Measurements from ENCODE around the gene EXOC4. TPM values are rescaled to one million over a fixed set of nuclear protein-coding genes. Genes with fewer than 3 reads are reported as not detected.
"Not testable (repeated sequence)": the region's sequence is repeated elsewhere in the genome, so short reads cannot be mapped to it uniquely, and the experiment has no call there.

The EXOC4 gene
- total RNA-seq, 1 donor from 2014 or later = 41.3 TPM

DNA sequence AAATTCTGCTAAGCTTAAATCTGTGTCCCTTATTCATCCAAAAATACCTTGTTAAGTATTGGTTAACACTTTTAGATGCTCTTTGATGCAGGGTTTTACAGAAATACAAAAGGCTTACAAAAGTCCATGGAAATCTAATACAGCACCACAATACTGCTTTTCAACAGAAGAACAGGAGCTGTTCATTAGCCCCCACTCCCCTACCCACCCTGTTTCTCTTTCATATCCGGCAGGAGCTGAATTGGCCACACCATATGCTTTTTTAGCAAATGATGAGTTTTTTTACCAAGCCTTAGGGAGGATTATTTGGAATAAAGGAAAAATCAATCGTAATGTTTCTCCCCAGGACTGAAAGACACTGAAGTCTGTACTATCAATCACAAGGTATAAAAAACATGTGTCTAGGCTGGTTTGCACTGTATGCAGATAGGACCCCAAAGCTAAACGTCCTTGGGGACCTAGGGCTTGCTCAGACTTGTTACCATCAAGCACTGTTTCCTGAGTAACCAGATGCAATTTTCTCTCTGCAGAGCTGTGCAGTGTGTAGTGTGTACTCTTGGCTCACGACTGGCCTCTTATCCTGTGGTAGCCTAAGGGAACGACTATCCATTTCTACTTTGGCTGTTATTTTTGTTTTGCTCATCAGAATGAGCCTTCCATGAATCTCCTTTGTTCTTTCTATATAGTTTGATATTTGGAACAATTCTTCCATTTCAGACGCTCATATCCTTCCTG lies 731.0 kb downstream of the EXOC4 start:
- TF ChIP-seq, protein P1, sequence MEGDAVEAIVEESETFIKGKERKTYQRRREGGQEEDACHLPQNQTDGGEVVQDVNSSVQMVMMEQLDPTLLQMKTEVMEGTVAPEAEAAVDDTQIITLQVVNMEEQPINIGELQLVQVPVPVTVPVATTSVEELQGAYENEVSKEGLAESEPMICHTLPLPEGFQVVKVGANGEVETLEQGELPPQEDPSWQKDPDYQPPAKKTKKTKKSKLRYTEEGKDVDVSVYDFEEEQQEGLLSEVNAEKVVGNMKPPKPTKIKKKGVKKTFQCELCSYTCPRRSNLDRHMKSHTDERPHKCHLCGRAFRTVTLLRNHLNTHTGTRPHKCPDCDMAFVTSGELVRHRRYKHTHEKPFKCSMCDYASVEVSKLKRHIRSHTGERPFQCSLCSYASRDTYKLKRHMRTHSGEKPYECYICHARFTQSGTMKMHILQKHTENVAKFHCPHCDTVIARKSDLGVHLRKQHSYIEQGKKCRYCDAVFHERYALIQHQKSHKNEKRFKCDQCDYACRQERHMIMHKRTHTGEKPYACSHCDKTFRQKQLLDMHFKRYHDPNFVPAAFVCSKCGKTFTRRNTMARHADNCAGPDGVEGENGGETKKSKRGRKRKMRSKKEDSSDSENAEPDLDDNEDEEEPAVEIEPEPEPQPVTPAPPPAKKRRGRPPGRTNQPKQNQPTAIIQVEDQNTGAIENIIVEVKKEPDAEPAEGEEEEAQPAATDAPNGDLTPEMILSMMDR (conservative IDR thresholded peaks at IDR 0.05; ENCODE audit: low read depth, low read length) = no peak
- no peak overlapping the region for H3K4me3 ChIP-seq (ENCODE audit: low read depth, low read length)
- no peak for DNase-seq (ENCODE audit: low read depth)

DNA sequence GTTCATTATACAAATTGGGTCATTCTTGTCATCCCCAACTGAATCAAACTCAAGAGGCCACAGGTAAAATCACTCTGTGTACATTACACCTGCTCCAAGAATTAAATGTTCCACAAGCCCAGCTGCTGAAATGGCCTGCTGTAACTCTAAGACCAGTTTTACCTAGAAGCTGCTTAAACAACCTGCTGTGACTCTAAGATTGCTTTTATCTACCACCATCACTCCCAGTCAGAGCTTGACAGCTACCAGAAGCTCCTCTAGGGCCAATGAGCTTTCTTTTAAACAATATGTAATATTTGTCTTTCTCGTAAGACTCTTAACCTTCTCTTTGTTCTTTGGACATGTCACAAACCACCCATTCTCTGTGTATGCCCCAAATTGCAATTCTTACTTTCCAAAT lies 732.4 kb downstream of the EXOC4 start:
- no peak overlapping the region for H3K4me3 ChIP-seq (ENCODE audit: low read depth, low read length)
- no peak for DNase-seq (ENCODE audit: low read depth)
- TF ChIP-seq, protein P1 (conservative IDR thresholded peaks at IDR 0.05; ENCODE audit: low read depth, low read length) = no peak

DNA sequence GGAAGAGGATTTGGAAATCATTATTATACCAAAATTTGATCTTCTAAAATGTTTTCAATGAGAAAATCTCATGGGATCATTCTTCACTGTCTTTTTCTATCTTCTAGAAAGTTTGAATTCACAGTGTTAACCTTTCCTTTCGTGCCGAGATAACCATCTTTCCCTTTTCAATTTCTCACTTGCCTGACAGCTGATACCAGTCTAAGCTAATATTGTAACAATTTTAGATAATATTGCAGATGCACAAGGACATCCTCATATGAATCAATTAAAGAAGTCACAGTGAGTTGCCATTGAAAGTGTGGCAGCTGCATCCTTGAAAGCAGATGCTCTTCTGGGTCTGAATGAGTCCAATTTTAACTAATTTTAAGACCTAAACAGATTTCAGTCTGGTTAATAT lies 734.7 kb downstream of the EXOC4 start:
- TF ChIP-seq, protein P1 (conservative IDR thresholded peaks at IDR 0.05; ENCODE audit: low read depth, low read length) = no peak
- DNase-seq (ENCODE audit: low read depth) = no peak

DNA sequence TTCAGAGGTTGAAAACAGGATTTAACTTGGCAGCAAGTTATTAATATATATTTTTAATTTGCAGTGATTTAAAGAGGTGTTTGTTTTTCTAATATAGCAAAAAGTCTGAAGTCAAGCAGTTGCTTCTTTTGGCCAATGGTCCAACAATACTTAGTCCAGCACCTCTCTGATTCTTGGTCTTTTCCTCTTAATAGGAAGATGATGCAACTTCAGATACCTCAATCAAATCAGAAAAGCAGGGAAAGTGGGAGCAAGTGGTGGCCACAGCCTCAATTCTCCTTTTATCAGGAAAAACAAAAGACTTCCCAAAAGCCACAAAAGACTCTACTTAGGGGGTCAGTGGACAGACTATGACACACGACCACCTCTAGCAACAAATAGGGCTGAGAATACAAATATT lies 740.7 kb downstream of the EXOC4 start:
- no peak overlapping the region for H3K4me3 ChIP-seq (ENCODE audit: low read depth, low read length)
- TF ChIP-seq, protein P1 (conservative IDR thresholded peaks at IDR 0.05; ENCODE audit: low read depth, low read length) = no peak
- DNase-seq (ENCODE audit: low read depth) = no peak

More for the DNA sequence above, 734.7 kb downstream of the EXOC4 start:
- no peak overlapping the region for H3K4me3 ChIP-seq (ENCODE audit: low read depth, low read length)

DNA sequence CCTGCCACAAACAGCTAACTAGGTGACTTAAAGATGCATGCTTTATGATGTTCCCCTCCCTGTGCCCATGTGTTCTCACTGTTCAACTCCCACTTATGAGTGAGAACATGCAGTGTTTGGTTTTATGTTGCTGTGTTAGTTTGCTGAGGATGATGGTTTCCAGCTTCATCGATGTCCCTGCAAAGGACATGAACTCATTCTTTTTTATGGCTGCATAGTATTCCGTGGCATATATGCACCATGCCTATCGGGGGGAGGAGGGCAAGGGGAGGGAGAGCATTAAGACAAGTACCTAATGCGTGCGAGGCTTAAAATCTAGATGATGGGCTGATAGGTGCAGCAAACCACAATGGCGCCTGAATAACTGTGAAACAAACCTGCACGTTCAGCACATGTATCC lies 741.2 kb downstream of the EXOC4 start:
- H3K4me3 ChIP-seq (ENCODE audit: low read depth, low read length); DNase-seq (ENCODE audit: low read depth): not testable (repeated sequence)

DNA sequence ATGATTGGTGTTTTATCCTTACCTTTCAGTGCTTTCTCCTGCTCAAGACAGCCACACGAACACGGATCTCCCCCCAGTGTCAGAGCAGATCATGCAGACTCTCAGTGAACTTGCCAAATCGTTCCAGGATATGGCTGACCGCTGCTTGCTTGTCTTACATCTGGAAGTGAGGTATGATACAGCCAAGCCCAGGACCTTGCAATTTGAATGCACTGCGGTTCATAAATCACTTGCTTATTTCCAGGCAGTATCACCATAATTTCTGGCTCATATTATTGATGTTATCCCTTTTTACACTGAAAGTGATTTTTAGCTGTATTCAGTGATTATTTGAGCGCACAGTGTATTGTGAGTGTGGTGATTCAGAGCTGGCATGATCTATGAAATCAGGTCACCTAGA lies 744.6 kb downstream of the EXOC4 start:
- no peak overlapping the region for H3K4me3 ChIP-seq (ENCODE audit: low read depth, low read length)
- TF ChIP-seq, protein P1 (conservative IDR thresholded peaks at IDR 0.05; ENCODE audit: low read depth, low read length) = no peak
- DNase-seq (ENCODE audit: low read depth) = no peak

DNA sequence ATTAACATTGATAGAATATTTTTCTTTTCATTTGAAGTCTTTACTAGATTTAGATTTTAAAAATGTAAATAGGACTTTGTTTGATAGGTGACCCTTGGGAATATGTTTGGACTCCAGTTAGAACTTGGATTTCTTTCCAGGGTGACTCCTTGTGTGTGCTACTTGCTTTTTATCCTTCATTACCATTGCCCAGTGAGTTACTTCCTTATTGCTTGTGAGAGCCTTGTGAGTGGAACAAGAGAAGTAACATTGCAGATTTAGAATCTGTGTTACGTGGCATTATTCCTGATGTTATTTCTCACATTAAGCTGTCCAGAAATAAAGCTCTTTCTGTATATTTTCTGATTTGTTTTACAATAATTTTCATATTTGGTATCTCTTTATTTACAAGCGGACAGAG lies 746.3 kb downstream of the EXOC4 start:
- H3K4me3 ChIP-seq (ENCODE audit: low read depth, low read length) = no peak overlapping the region
- TF ChIP-seq, protein P1 (conservative IDR thresholded peaks at IDR 0.05; ENCODE audit: low read depth, low read length) = no peak
- no peak for DNase-seq (ENCODE audit: low read depth)
